Measurements from ENCODE around the gene ITCH. TPM values are rescaled to one million over a fixed set of nuclear protein-coding genes. Genes with fewer than 3 reads are reported as not detected.

The ITCH gene
- total RNA-seq, 4 donors from 2014 or later, result 40.7 to 59.3 (median 45.9) TPM

- no peak for DNase-seq (ENCODE audit: low spot score in 2 of 2)
- WGBS, 2 donors, result 15 to 16% methylated on average over 11 of the region's 11 CpGs
- TF ChIP-seq POLR2A (IDR thresholded peaks at IDR 0.05), result no peak
- TF ChIP-seq CTCF (IDR thresholded peaks at IDR 0.05), result no peak
- peak overlapping the region; percentile 43 for H3K4me3 ChIP-seq (ENCODE audit: low read depth, poor library complexity, severe bottlenecking)
- intact Hi-C loops (cut with DNase I; ENCODE audit: low total_unique reads), result no loop called here
Observed at GRCh38 chr20:34557936-34558319, 194.9 kb downstream of the ITCH start.

- 0 to 6% methylated on average over 34 to 62 of the region's 103 CpGs for WGBS, 2 donors
- TF ChIP-seq POLR2A (IDR thresholded peaks at IDR 0.05) (no peak), CTCF (IDR thresholded peaks at IDR 0.05) (no peak)
- DNase-seq (ENCODE audit: low spot score in 2 of 2), result peak; percentile 93 to 99
- intact Hi-C loops (cut with DNase I; ENCODE audit: low total_unique reads), result no loop called here
- peak within 1 kb of the TSS; percentile 43 for H3K4me3 ChIP-seq (ENCODE audit: low read depth, poor library complexity, severe bottlenecking)
Observed at GRCh38 chr20:34558320-34559218, 195.5 kb downstream of the ITCH start, which contains the start of gene MAP1LC3A. Gene MAP1LC3A (plus strand): TSS chr20:34558718. CDS start chr20:34558869, 151 bp downstream.

GRCh38 chr20:34559311-34560140 is 196.5 kb downstream of the ITCH start:
- intact Hi-C loops (cut with DNase I; ENCODE audit: low total_unique reads), result no loop called here
- H3K4me3 ChIP-seq (ENCODE audit: low read depth, poor library complexity, severe bottlenecking), result no peak overlapping the region
- no peak for TF ChIP-seq POLR2A (IDR thresholded peaks at IDR 0.05)
- TF ChIP-seq CTCF (IDR thresholded peaks at IDR 0.05), result no peak
- 62 to 71% methylated on average over 36 to 43 of the region's 43 CpGs for WGBS, 2 donors
- no peak for DNase-seq (ENCODE audit: low spot score in 2 of 2)

- intact Hi-C loops (cut with DNase I; ENCODE audit: low total_unique reads), result no loop called here
- no peak overlapping the region for H3K4me3 ChIP-seq (ENCODE audit: low read depth, poor library complexity, severe bottlenecking)
- 79 to 88% methylated on average over 6 to 10 of the region's 12 CpGs for whole genome bisulfite sequencing, 2 donors
- no peak for DNase-seq (ENCODE audit: low spot score in 2 of 2)
- TF ChIP-seq POLR2A (IDR thresholded peaks at IDR 0.05), result no peak
- TF ChIP-seq CTCF (IDR thresholded peaks at IDR 0.05), result no peak
Observed at GRCh38 chr20:34560141-34560523, 197.1 kb downstream of the ITCH start.

GRCh38 chr20:34560614-34561013 is 197.5 kb downstream of the ITCH start:
- no peak overlapping the region for H3K4me3 ChIP-seq (ENCODE audit: low read depth, poor library complexity, severe bottlenecking)
- WGBS, 2 donors, result 82 to 87% methylated on average over 7 of the region's 7 CpGs
- no peak for DNase-seq (ENCODE audit: low spot score in 2 of 2)
- TF ChIP-seq POLR2A (IDR thresholded peaks at IDR 0.05) (no peak), CTCF (IDR thresholded peaks at IDR 0.05) (no peak)
- intact Hi-C loops (cut with DNase I; ENCODE audit: low total_unique reads), result no loop called here

MicroRNAs within 50 kb of the gene (microRNA counts, 767-probe panel; counts per million panel counts)
- 0 to 358 counts per million in 2 donors for microRNA hsa-miR-644a

Small RNA genes lying within 50 kb of the gene (microRNA-seq; reads per million reads assigned to microRNA genes)
- gene MIR644A (ENCODE audit: borderline number of aligned reads in 1 of 2, borderline replicate concordance in 2 of 2), result 0 reads per million in 2 donors

Other genes with a start within 250 kb of the ITCH start
- gene ASIP, start 121.8 kb upstream of the ITCH start, total RNA-seq, result 1 to 10 TPM in 1 of 4 donors, under 1 TPM in 2, not detected in 1; 0.72 to 2.0 (median 0.83) TPM
- 10 to 100 TPM; 42.2 to 83.3 (median 56.0) TPM for gene AHCY, start 59.9 kb upstream of the ITCH start, total RNA-seq
- 100 to 1,000 TPM; 162 to 232 (median 193) TPM for gene DYNLRB1, start 153.1 kb downstream of the ITCH start, total RNA-seq
- gene MAP1LC3A, start 195.4 kb downstream of the ITCH start, total RNA-seq, result 100 to 1,000 TPM; 127 to 293 (median 147) TPM